Left lung (tissue), 10 donors: ENCODE measurements around the gene BAG3. TPM values are rescaled to one million over a fixed set of nuclear protein-coding genes. Genes with fewer than 3 reads are reported as not detected.

ENCODE experiments used
- ATAC-seq: fragments of 200-7000 bp; cut with Tn5 transposase; one replicate; pipeline ENCODE4 v1.9.1; 2020; ENCODE audit warnings: moderate library complexity
- DNase-seq, 4 donors: peaks; one replicate each; pipeline ENCODE4 v3.0.0-alpha.2; 2013 to 2020
- H3K27ac ChIP-seq, 2 donors: fragments of 200-600 bp; sonication (generic) in 1 of 2; one replicate each; pipeline versions ENCODE4 v1.5.0 to v1.8.0; 2020 to 2021
- H3K27me3 ChIP-seq, 2 donors: fragments of 200-600 bp; sonication (generic) in 1 of 2; one replicate each; pipeline versions ENCODE4 v1.5.0 to v1.8.0; 2020 to 2021
- H3K36me3 ChIP-seq, 2 donors: fragments of 200-600 bp; sonication (generic) in 1 of 2; one replicate each; pipeline versions ENCODE4 v1.5.0 to v1.8.0; 2020 to 2021
- H3K4me1 ChIP-seq, 2 donors: fragments of 200-600 bp; one replicate each; pipeline ENCODE4 v1.8.0; 2021
- H3K4me3 ChIP-seq, 2 donors: fragments of 200-600 bp; sonication (generic) in 1 of 2; one replicate each; pipeline versions ENCODE4 v1.5.0 to v1.8.0; 2020 to 2021; ENCODE audit warnings: mild to moderate bottlenecking in 1 of 2
- H3K9me3 ChIP-seq, 2 donors: fragments of 200-600 bp; sonication (generic) in 1 of 2; one replicate each; pipeline versions ENCODE4 v1.5.0 to v1.8.0; 2020 to 2021
- CTCF ChIP-seq, 2 donors: fragments of 200-600 bp; sonication (generic) in 1 of 2; IDR thresholded peaks; one replicate each; pipeline versions ENCODE4 v1.5.0 to v1.8.0; 2021; ENCODE audit warnings: antibody characterized with exemption in 2 of 2
- intact Hi-C, 2 donors: fragments of 100-400 bp; cut with DNase I; formaldehyde crosslinking; loops; one replicate each; pipeline versions ENCODE4 v1.11.2 to v1.14.2; 2022
- polyA plus RNA-seq, 6 donors: library from polyadenylated mRNA; unstranded; fragments of 120-200 nt; gene quantifications; one replicate each; pipeline ENCODE4 v1.2.1, GENCODE V29; 2013; ENCODE audit not compliant: insufficient read length in 6 of 6
- total RNA-seq, 2 donors: library from RNA; stranded (reverse); fragmentation: NEBNext Ultra II Directional; extraction: Animal tissue kit (Norgen Biotek cat#: 25700); gene quantifications; one replicate each; pipeline ENCODE4 v1.2.1, GENCODE V29; 2021
- donor health status: DM: no; HTN: yes; CAD: no.
- donor health status: DM: no; HTN: no; CAD: no.

The BAG3 gene
- total and polyA plus RNA-seq, 8 donors, result 15.5 to 49.9 (median 19.6) TPM

- H3K27me3 ChIP-seq, result no peaks in the 10 kb centered on the region
- no peaks in the 10 kb centered on the region for H3K36me3 ChIP-seq
- intact Hi-C loops, result no loop called here
- no peak overlapping the region for H3K27ac ChIP-seq
- peak; percentile 37 to 39 for TF ChIP-seq CTCF (IDR thresholded peaks at IDR 0.05)
- no peaks in the 10 kb centered on the region for H3K9me3 ChIP-seq
- DNase-seq, result peak in 3 of 4 donors; percentile 21 to 80 (median 45)
- H3K4me1 ChIP-seq, result no peaks in the 10 kb centered on the region
- peak; percentile 94 for ATAC-seq
- no peak overlapping the region for H3K4me3 ChIP-seq
Measured at GRCh38 chr10:119608316-119609155, 42.6 kb upstream of the BAG3 start.

GRCh38 chr10:119609516-119609915, 41.7 kb upstream of the BAG3 start:
- no peaks in the 10 kb centered on the region for H3K36me3 ChIP-seq
- H3K27ac ChIP-seq, result no peak overlapping the region
- ATAC-seq (no peak), DNase-seq (no peak)
- no peaks in the 10 kb centered on the region for H3K27me3 ChIP-seq
- H3K4me3 ChIP-seq, result no peak overlapping the region
- intact Hi-C loops, result no loop called here
- no peaks in the 10 kb centered on the region for H3K9me3 ChIP-seq
- H3K4me1 ChIP-seq, result no peaks in the 10 kb centered on the region
- TF ChIP-seq CTCF (IDR thresholded peaks at IDR 0.05), result no peak

- TF ChIP-seq CTCF (IDR thresholded peaks at IDR 0.05), result no peak
- intact Hi-C loops, result no loop called here
- no peaks in the 10 kb centered on the region for H3K27me3 ChIP-seq
- H3K27ac ChIP-seq, result no peak overlapping the region
- H3K4me3 ChIP-seq, result no peak overlapping the region
- no peaks in the 10 kb centered on the region for H3K9me3 ChIP-seq
- no peaks in the 10 kb centered on the region for H3K36me3 ChIP-seq
- DNase-seq, result no peak
- H3K4me1 ChIP-seq, result no peaks in the 10 kb centered on the region
- ATAC-seq, result no peak
Measured at GRCh38 chr10:119611433-119611832, 39.7 kb upstream of the BAG3 start.

GRCh38 chr10:119613741-119614140, 37.4 kb upstream of the BAG3 start:
- no peak overlapping the region for H3K27ac ChIP-seq
- TF ChIP-seq CTCF (IDR thresholded peaks at IDR 0.05), result no peak
- H3K36me3 ChIP-seq, result no peaks in the 10 kb centered on the region
- no peaks in the 10 kb centered on the region for H3K9me3 ChIP-seq
- peaks cover 0 to 3% of the 10 kb centered on the region in 2 donors for H3K4me1 ChIP-seq
- H3K4me3 ChIP-seq, result no peak overlapping the region
- no peak for DNase-seq
- ATAC-seq, result no peak
- intact Hi-C loops, result no loop called here
- H3K27me3 ChIP-seq, result no peaks in the 10 kb centered on the region

GRCh38 chr10:119614686-119615085, 36.5 kb upstream of the BAG3 start:
- no peak for ATAC-seq
- intact Hi-C loops, result no loop called here
- Histone ChIP-seq H3K4me3 (no peak overlapping the region), H3K27me3 (no peaks in the 10 kb centered on the region), H3K36me3 (no peaks in the 10 kb centered on the region), H3K4me1 (peaks cover 0 to 13% of the 10 kb centered on the region in 2 donors), H3K9me3 (no peaks in the 10 kb centered on the region), H3K27ac (no peak overlapping the region)
- DNase-seq, result no peak
- no peak for TF ChIP-seq CTCF (IDR thresholded peaks at IDR 0.05)
